ENCODE measurements around the gene CCDC80.

GRCh38 chr3:112569265-112569664, 71.7 kb downstream of the CCDC80 start:
- TF ChIP-seq CEBPB (IDR thresholded peaks at IDR 0.05), result no peak
- TF ChIP-seq YY1 (IDR thresholded peaks at IDR 0.05; ENCODE audit: low read depth), result no peak
- no peak for TF ChIP-seq FOXM1 (IDR thresholded peaks at IDR 0.05; ENCODE audit: borderline replicate concordance, low read depth)
- no peak for TF ChIP-seq CREB1 (IDR thresholded peaks at IDR 0.05; ENCODE audit: low read depth)
- no peak for TF ChIP-seq EP300 (IDR thresholded peaks at IDR 0.05; ENCODE audit: borderline replicate concordance)
- TF ChIP-seq RAD21 (IDR thresholded peaks at IDR 0.05; ENCODE audit: low read depth), result no peak
- TF ChIP-seq TEAD4 (IDR thresholded peaks at IDR 0.05), result no peak
- no peak for TF ChIP-seq REST (IDR thresholded peaks at IDR 0.05; ENCODE audit: low read depth)
- TF ChIP-seq MAX (IDR thresholded peaks at IDR 0.05), result no peak
- TF ChIP-seq EGR1 (IDR thresholded peaks at IDR 0.05), result no peak
- TF ChIP-seq ZBTB7A (IDR thresholded peaks at IDR 0.05; ENCODE audit: low read depth), result no peak
- TF ChIP-seq NFIC (IDR thresholded peaks at IDR 0.05), result no peak
- TF ChIP-seq TAF1 (IDR thresholded peaks at IDR 0.05; ENCODE audit: low read depth), result no peak
- no peak for TF ChIP-seq TCF12 (IDR thresholded peaks at IDR 0.05; ENCODE audit: low read depth)
